Ovary (tissue), 9 donors: ENCODE measurements around the gene RASGRP3. TPM values are rescaled to one million over a fixed set of nuclear protein-coding genes. Genes with fewer than 3 reads are reported as not detected.

Experiments used
- DNase-seq, 5 donors: peaks; one replicate each; pipeline ENCODE4 v3.0.0-alpha.2; 2019 to 2020
- H3K27ac ChIP-seq, 2 donors: fragments of 200-600 bp; one replicate each; pipeline versions ENCODE4 v1.5.1 to v1.8.0; 2019 to 2022
- H3K27me3 ChIP-seq: fragments of 200-600 bp; one replicate; pipeline ENCODE4 v1.8.0; 2022
- H3K36me3 ChIP-seq: fragments of 200-600 bp; sonication (generic); one replicate; pipeline ENCODE4 v1.5.1; 2019
- H3K4me1 ChIP-seq: one replicate; pipeline ENCODE4 v1.8.1; 2013; ENCODE audit warnings: mild to moderate bottlenecking, moderate library complexity; ENCODE audit not compliant: insufficient read depth
- H3K4me3 ChIP-seq: fragments of 200-600 bp; sonication (generic); one replicate; pipeline ENCODE4 v1.5.1; 2017
- H3K9me3 ChIP-seq, 2 donors: fragments of 200-600 bp in 1 of 2; sonication (generic) in 1 of 2; one replicate each; pipeline versions ENCODE4 v1.5.1 to v1.8.1; 2013 to 2019; ENCODE audit warnings: mild to moderate bottlenecking in 1 of 2, moderate library complexity in 1 of 2
- EP300 ChIP-seq: sonication (generic); formaldehyde crosslinking; IDR thresholded peaks from one replicate; pipeline ENCODE4 v1.6.1; 2017; ENCODE audit warnings: antibody characterized with exemption
- POLR2A ChIP-seq: fragments of 450-650 bp; IDR thresholded peaks from one replicate; pipeline ENCODE4 v1.6.1; 2017; ENCODE audit warnings: antibody characterized with exemption, mild to moderate bottlenecking, moderate library complexity
- WGBS, 3 donors: extraction: QIAGEN DNeasy Blood & Tissue Kit in 1 of 3; methylation state at CpG; one replicate each; pipeline versions ENCODE4 v1.1.5 to v1.1.7; 2013 to 2017; 5-methylcytosine and 5-hydroxymethylcytosine counted together
- intact Hi-C, 4 donors: fragments of 100-400 bp; cut with DNase I; formaldehyde crosslinking; loops; one replicate each; pipeline versions ENCODE4 v1.11.0 to v1.15.1; 2022 to 2023
- polyA plus RNA-seq, 2 donors: library from polyadenylated mRNA; stranded (reverse); fragments of 200-250 nt in 1 of 2; fragments of 350-450 nt in 1 of 2; fragmentation: Illumina TruSeq in 1 of 2; extraction: RNeasy Lipid Tissue Mini Kit (QIAGEN cat#74804) in 1 of 2; gene quantifications; one replicate each; pipeline ENCODE4 v1.2.3, GENCODE V29; 2013 to 2014
- total RNA-seq, 7 donors: library from RNA; depleted of rRNA in 2 of 7; stranded (reverse); fragments of >200 nt in 2 of 7; fragmentation: NEBNext Ultra II Directional in 3 of 7; extraction: Animal tissue kit (Norgen Biotek cat#: 25700) in 3 of 7; gene quantifications; one replicate each; pipeline versions ENCODE4 v1.1.0 to v1.2.4, GENCODE V29; 2016 to 2023
- TF ChIP-seq, protein P1 (sequence below), 3 donors: fragments of 450-650 bp in 2 of 3; fragments of 200-600 bp in 1 of 3; IDR thresholded peaks; one replicate each; pipeline versions ENCODE4 v1.5.1 to v1.8.0; 2016 to 2022; ENCODE audit warnings: antibody characterized with exemption in 3 of 3, mild to moderate bottlenecking in 1 of 3
- donor health status: DM: no; HTN: no; CAD: no; lungs with moderate emphysema.
- donor health status: DM: no; HTN: no; CAD: no.
- donor health status: Bipolar disorder and iron deficiency.
- donor health status: DM: yes; HTN: yes; CAD: no.
- donor health status: DM: no; HTN: no; CAD: no.
- donor health status: DM: yes; HTN: yes; CAD: no.

The RASGRP3 gene
- total and polyA plus RNA-seq, 9 donors = 1.9 to 6.4 (median 3.0) TPM

DNA sequence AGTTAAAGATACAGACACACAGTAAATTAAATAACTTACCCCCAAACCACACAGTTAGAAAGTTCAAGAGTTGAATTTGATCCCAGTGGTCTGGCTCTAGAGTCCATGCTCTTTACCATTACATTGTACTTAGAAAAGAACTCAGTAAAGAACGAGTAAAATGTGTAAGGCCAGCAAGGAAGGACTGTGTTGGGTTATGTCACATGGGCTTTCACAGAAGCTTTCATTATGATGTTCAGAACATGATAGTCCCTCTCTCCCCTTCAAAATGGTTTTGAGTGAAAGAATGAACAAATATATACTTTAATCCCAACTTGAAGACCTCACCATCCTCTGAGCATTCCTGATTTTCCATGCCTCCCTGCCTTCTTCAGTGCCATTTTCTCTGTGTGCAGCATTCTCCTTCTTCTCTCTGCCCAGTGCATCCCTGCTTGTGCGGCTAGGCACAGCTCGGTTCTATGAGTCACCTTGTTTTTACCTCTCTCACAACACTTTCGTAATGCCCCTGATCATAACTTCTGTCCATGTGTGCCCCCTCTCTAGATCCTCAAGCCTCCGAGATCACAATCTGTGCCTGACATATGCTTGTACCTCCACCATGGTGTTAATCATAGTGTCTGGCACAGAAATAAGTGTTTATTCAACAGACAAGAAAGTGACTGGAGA is 22.0 kb downstream of the RASGRP3 start:
- no peak overlapping the region for H3K27ac ChIP-seq
- H3K4me1 ChIP-seq = no peaks in the 10 kb centered on the region
- H3K4me3 ChIP-seq = no peak overlapping the region
- WGBS, 3 donors = 83 to 91% (median 88%) methylated on average over 5 of the region's 5 CpGs
- H3K36me3 ChIP-seq = no peaks in the 10 kb centered on the region
- no peaks in the 10 kb centered on the region for H3K27me3 ChIP-seq
- TF ChIP-seq EP300 (no peak), POLR2A (no peak)
- TF ChIP-seq, protein P1, sequence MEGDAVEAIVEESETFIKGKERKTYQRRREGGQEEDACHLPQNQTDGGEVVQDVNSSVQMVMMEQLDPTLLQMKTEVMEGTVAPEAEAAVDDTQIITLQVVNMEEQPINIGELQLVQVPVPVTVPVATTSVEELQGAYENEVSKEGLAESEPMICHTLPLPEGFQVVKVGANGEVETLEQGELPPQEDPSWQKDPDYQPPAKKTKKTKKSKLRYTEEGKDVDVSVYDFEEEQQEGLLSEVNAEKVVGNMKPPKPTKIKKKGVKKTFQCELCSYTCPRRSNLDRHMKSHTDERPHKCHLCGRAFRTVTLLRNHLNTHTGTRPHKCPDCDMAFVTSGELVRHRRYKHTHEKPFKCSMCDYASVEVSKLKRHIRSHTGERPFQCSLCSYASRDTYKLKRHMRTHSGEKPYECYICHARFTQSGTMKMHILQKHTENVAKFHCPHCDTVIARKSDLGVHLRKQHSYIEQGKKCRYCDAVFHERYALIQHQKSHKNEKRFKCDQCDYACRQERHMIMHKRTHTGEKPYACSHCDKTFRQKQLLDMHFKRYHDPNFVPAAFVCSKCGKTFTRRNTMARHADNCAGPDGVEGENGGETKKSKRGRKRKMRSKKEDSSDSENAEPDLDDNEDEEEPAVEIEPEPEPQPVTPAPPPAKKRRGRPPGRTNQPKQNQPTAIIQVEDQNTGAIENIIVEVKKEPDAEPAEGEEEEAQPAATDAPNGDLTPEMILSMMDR (IDR thresholded peaks at IDR 0.05) = no peak
- DNase-seq = no peak
- intact Hi-C loops = no loop called here
- no peaks in the 10 kb centered on the region for H3K9me3 ChIP-seq

DNA sequence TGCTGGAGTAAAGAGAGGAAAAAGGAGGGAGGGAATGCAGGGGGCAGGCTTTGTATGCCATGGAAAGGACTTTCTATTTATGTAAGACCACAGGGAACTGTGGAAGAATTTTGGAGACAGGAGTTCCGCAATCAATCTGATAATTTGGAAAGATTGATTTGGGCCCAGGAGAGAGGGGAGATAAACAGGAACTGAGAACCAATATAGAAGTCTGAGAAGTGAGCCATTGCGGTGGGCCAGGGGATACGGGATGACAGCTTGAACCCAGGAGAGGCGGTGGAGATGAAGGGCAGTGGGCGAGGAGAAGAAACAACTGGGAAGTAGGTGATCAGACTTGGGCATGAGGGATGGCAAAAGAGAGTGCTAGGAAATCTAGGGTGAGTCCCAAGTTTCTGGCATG is 23.7 kb downstream of the RASGRP3 start:
- no peak for TF ChIP-seq EP300
- TF ChIP-seq, protein P1 (IDR thresholded peaks at IDR 0.05) = no peak
- TF ChIP-seq POLR2A = no peak
- WGBS, 3 donors = 92 to 95% (median 93%) methylated on average over 5 of the region's 5 CpGs
- Histone ChIP-seq H3K4me3 (no peak overlapping the region), H3K4me1 (no peaks in the 10 kb centered on the region), H3K9me3 (no peaks in the 10 kb centered on the region), H3K27ac (no peak overlapping the region), H3K36me3 (no peaks in the 10 kb centered on the region), H3K27me3 (no peaks in the 10 kb centered on the region)
- no peak for DNase-seq
- intact Hi-C loops = no loop called here

DNA sequence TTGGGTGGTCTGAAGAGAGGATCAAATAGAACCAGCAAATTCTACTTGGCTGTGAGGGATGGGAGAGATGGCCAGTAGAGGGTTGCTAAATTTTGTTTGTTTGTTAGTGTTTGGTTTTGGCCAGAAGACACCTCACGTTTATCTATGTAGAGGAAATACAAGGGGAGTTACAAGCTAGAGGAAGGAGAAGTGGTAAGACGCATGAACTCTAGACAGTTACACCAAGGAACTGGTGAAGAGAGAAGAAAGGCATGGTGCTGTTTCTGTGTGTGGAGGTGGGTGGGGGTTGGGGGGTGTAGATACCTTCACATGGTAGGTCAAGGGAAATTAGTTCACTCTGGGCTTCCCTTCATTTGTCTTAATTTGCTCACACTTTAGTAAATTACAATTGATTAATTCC is 25.6 kb downstream of the RASGRP3 start:
- H3K9me3 ChIP-seq = no peaks in the 10 kb centered on the region
- WGBS, 3 donors = 84 to 88% (median 86%) methylated on average over 2 of the region's 2 CpGs
- no peak for TF ChIP-seq POLR2A
- TF ChIP-seq, protein P1 (IDR thresholded peaks at IDR 0.05) = no peak
- no peak for TF ChIP-seq EP300
- no peaks in the 10 kb centered on the region for H3K4me1 ChIP-seq
- intact Hi-C loops = no loop called here
- no peak overlapping the region for H3K4me3 ChIP-seq
- DNase-seq = no peak
- H3K27me3 ChIP-seq = no peaks in the 10 kb centered on the region
- no peak overlapping the region for H3K27ac ChIP-seq
- no peaks in the 10 kb centered on the region for H3K36me3 ChIP-seq

DNA sequence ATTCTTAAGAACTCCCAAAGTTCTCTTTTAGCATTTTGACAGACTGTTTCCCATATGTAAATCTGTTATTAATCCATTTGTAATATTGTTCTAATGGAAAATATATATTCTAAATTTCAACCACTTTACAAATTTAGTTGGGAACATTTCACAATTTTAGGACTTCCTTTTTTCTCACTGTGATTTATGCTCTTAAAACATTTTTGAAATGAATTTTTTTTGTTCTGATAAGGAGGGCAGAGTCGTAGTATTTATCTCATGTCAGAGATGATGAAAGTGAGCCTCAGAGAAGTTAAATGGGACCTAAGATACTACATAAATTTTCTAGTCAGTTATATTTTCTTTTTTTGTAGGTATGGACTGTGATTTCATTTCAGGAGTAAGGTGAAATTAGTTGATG is 26.6 kb downstream of the RASGRP3 start:
- H3K9me3 ChIP-seq = no peaks in the 10 kb centered on the region
- no peak overlapping the region for H3K4me3 ChIP-seq
- DNase-seq = no peak
- intact Hi-C loops = no loop called here
- no peaks in the 10 kb centered on the region for H3K36me3 ChIP-seq
- no peak overlapping the region for H3K27ac ChIP-seq
- 12 to 16% (median 14%) methylated on average over 1 of the region's 1 CpG for WGBS, 3 donors
- H3K27me3 ChIP-seq = no peaks in the 10 kb centered on the region
- H3K4me1 ChIP-seq = no peaks in the 10 kb centered on the region
- TF ChIP-seq POLR2A (no peak), EP300 (no peak)
- TF ChIP-seq, protein P1 (IDR thresholded peaks at IDR 0.05) = no peak
